H1 (cell line): ENCODE results near the gene PKDREJ. TPM values are rescaled to one million over a fixed set of nuclear protein-coding genes. Genes with fewer than 3 reads are reported as not detected.

Source experiments
- CREB1 ChIP-seq: IDR thresholded peaks from 2 replicates; pipeline ENCODE4 v1.6.1; 2012; ENCODE audit warnings: inconsistent platforms
- MAFK ChIP-seq: IDR thresholded peaks from 2 replicates; pipeline ENCODE4 v1.6.1; 2012; ENCODE audit warnings: low read depth, mild to moderate bottlenecking, improper control_type of control experiment, low read length
- RAD21 ChIP-seq, 2 experiments: IDR thresholded peaks in 1 of 2; conservative IDR thresholded peaks in 1 of 2; 2 replicates each; pipeline ENCODE4 v1.6.1; 2011; ENCODE audit warnings: low read depth in 2 of 2, low read length in 2 of 2, improper control_type of control experiment in 1 of 2, inconsistent platforms in 1 of 2, mild to moderate bottlenecking in 1 of 2, moderate library complexity in 1 of 2
- SUZ12 ChIP-seq: fragments of 200-600 bp; sonication (generic); IDR thresholded peaks from 2 replicates; pipeline ENCODE4 v1.6.1; 2012; ENCODE audit warnings: mild to moderate bottlenecking, inconsistent platforms, low read length, moderate library complexity, mixed read lengths
- polyA plus RNA-seq, 7 experiments: library from polyadenylated mRNA; depleted of rRNA in 3 of 7; stranded (reverse) in 5 of 7; unstranded in 2 of 7; fragments of >200 nt in 5 of 7; fragments of 200-250 nt in 2 of 7; gene quantifications; 1 replicate in 5 of 7; 2 replicates in 1 of 7; 4 replicates in 1 of 7; pipeline versions ENCODE4 v1.2.1 to v1.2.3, GENCODE V29; 2011 to 2013; ENCODE audit warnings: missing spikeins in 2 of 7, mixed read lengths in 2 of 7
- total RNA-seq: library from RNA; stranded (reverse); fragmentation: NEBNext Ultra II Directional; extraction: Animal tissue kit (Norgen Biotek cat#: 25700); gene quantifications from 2 replicates; pipeline ENCODE4 v1.2.1, GENCODE V29; 2021
- TF ChIP-seq, protein P1 (sequence below): fragments of 300-600 bp; sonication (generic); IDR thresholded peaks from 2 replicates; pipeline ENCODE4 v1.7.1; 2012; ENCODE audit warnings: low read length, moderate library complexity, mild to moderate bottlenecking, inconsistent platforms; ENCODE audit not compliant: insufficient replicate concordance
- TF ChIP-seq, protein P2 (sequence below): IDR thresholded peaks from 2 replicates; pipeline ENCODE4 v1.6.1; 2012; ENCODE audit warnings: inconsistent platforms

Gene PKDREJ
- total and polyA plus RNA-seq, 2 of the 8 experiments (the other 6 are each of a cell fraction or from before 2014, with no cell fraction given): 0.02 to 0.04 TPM

DNA sequence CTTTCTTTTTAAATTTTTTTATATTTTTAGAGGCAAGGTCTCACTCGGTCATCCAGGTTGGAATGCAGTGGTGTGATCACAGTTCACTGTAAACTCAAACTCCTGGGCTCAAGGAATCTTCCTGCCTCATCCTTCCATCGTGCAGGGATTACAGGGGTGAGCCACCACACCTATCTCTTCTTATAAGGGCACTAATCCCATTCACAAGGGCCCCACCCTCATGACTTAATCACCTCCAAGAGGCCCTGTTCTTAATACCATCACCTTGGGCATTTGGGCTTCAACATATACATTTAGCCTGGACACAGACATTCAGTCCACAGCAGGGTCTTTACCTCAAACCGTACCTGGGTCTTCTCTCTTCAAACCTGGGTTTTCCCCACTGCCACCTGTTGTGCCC, 29.0 kb upstream of the PKDREJ start (continued):
- TF ChIP-seq, protein P1, sequence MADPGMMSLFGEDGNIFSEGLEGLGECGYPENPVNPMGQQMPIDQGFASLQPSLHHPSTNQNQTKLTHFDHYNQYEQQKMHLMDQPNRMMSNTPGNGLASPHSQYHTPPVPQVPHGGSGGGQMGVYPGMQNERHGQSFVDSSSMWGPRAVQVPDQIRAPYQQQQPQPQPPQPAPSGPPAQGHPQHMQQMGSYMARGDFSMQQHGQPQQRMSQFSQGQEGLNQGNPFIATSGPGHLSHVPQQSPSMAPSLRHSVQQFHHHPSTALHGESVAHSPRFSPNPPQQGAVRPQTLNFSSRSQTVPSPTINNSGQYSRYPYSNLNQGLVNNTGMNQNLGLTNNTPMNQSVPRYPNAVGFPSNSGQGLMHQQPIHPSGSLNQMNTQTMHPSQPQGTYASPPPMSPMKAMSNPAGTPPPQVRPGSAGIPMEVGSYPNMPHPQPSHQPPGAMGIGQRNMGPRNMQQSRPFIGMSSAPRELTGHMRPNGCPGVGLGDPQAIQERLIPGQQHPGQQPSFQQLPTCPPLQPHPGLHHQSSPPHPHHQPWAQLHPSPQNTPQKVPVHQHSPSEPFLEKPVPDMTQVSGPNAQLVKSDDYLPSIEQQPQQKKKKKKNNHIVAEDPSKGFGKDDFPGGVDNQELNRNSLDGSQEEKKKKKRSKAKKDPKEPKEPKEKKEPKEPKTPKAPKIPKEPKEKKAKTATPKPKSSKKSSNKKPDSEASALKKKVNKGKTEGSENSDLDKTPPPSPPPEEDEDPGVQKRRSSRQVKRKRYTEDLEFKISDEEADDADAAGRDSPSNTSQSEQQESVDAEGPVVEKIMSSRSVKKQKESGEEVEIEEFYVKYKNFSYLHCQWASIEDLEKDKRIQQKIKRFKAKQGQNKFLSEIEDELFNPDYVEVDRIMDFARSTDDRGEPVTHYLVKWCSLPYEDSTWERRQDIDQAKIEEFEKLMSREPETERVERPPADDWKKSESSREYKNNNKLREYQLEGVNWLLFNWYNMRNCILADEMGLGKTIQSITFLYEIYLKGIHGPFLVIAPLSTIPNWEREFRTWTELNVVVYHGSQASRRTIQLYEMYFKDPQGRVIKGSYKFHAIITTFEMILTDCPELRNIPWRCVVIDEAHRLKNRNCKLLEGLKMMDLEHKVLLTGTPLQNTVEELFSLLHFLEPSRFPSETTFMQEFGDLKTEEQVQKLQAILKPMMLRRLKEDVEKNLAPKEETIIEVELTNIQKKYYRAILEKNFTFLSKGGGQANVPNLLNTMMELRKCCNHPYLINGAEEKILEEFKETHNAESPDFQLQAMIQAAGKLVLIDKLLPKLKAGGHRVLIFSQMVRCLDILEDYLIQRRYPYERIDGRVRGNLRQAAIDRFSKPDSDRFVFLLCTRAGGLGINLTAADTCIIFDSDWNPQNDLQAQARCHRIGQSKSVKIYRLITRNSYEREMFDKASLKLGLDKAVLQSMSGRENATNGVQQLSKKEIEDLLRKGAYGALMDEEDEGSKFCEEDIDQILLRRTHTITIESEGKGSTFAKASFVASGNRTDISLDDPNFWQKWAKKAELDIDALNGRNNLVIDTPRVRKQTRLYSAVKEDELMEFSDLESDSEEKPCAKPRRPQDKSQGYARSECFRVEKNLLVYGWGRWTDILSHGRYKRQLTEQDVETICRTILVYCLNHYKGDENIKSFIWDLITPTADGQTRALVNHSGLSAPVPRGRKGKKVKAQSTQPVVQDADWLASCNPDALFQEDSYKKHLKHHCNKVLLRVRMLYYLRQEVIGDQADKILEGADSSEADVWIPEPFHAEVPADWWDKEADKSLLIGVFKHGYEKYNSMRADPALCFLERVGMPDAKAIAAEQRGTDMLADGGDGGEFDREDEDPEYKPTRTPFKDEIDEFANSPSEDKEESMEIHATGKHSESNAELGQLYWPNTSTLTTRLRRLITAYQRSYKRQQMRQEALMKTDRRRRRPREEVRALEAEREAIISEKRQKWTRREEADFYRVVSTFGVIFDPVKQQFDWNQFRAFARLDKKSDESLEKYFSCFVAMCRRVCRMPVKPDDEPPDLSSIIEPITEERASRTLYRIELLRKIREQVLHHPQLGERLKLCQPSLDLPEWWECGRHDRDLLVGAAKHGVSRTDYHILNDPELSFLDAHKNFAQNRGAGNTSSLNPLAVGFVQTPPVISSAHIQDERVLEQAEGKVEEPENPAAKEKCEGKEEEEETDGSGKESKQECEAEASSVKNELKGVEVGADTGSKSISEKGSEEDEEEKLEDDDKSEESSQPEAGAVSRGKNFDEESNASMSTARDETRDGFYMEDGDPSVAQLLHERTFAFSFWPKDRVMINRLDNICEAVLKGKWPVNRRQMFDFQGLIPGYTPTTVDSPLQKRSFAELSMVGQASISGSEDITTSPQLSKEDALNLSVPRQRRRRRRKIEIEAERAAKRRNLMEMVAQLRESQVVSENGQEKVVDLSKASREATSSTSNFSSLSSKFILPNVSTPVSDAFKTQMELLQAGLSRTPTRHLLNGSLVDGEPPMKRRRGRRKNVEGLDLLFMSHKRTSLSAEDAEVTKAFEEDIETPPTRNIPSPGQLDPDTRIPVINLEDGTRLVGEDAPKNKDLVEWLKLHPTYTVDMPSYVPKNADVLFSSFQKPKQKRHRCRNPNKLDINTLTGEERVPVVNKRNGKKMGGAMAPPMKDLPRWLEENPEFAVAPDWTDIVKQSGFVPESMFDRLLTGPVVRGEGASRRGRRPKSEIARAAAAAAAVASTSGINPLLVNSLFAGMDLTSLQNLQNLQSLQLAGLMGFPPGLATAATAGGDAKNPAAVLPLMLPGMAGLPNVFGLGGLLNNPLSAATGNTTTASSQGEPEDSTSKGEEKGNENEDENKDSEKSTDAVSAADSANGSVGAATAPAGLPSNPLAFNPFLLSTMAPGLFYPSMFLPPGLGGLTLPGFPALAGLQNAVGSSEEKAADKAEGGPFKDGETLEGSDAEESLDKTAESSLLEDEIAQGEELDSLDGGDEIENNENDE: no peak
- TF ChIP-seq, protein P2, sequence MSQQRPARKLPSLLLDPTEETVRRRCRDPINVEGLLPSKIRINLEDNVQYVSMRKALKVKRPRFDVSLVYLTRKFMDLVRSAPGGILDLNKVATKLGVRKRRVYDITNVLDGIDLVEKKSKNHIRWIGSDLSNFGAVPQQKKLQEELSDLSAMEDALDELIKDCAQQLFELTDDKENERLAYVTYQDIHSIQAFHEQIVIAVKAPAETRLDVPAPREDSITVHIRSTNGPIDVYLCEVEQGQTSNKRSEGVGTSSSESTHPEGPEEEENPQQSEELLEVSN: no peak
- no peak for TF ChIP-seq CREB1
- TF ChIP-seq SUZ12: no peak
- TF ChIP-seq MAFK: no peak
- TF ChIP-seq RAD21 (IDR thresholded peaks at IDR 0.05 in 1 of 2, conservative IDR thresholded peaks at IDR 0.05 in 1 of 2; ENCODE audit: low read depth in 2 of 2, low read length in 2 of 2): no peak
